ENCODE results near the gene BPIFA2. TPM values are rescaled to one million over a fixed set of nuclear protein-coding genes. Genes with fewer than 3 reads are reported as not detected.

The BPIFA2 gene
- total RNA-seq = not detected

GRCh38 chr20:33167859-33168258 lies at the start of gene BPIFA2:
BPIFA2 (plus strand) TSS chr20:33168159; CDS start chr20:33169146, 987 bp downstream.

GRCh38 chr20:33217052-33217451 lies 49.1 kb downstream of the BPIFA2 start, which contains the start of gene BPIFA3:
BPIFA3 (plus strand) TSS chr20:33217352; CDS start chr20:33217537, 185 bp downstream.

Other genes starting within 250 kb of the BPIFA2 start
- not detected for gene SUN5, start 163.7 kb upstream of the BPIFA2 start, total RNA-seq
- not detected for gene BPIFB2, start 160.5 kb upstream of the BPIFA2 start, total RNA-seq
- gene BPIFB6, start 136.5 kb upstream of the BPIFA2 start, total RNA-seq = not detected
- gene BPIFB3, start 114.3 kb upstream of the BPIFA2 start, total RNA-seq = not detected
- gene BPIFB4, start 88.5 kb upstream of the BPIFA2 start, total RNA-seq = not detected
- gene BPIFA3, start 49.2 kb downstream of the BPIFA2 start, total RNA-seq = not detected
- gene BPIFA1, start 67.8 kb downstream of the BPIFA2 start, total RNA-seq = not detected
- gene BPIFB1, start 115.1 kb downstream of the BPIFA2 start, total RNA-seq = not detected
- gene CDK5RAP1, start 233.4 kb downstream of the BPIFA2 start, total RNA-seq = 10 to 100 TPM; 27.7 to 28.1 TPM

Data from activated naive CD4-positive, alpha-beta T cell treated with anti-CD3 and anti-CD28 coated beads, Interleukin-2, amount 10 ng/mL, durations not matched to agents 5 hours and 36 hours (primary cell).